Stimulated activated CD8-positive, alpha-beta memory T cell treated with anti-CD3 and anti-CD28 coated beads, Interleukin-4, amount 100 ng/mL, for 1 hour (primary cell): ENCODE measurements around the gene EDIL3.

Experiments used
- DNase-seq, 2 donors: peaks; one replicate each; pipeline ENCODE4 v3.0.0-alpha.2; 2020; ENCODE audit warnings: low read depth in 2 of 2, low spot score in 1 of 2

Gene EDIL3

GRCh38 chr5:84265130-84265529 is 119.5 kb downstream of the EDIL3 start:
- no peak for DNase-seq

GRCh38 chr5:84260939-84261338 is 123.7 kb downstream of the EDIL3 start:
- no peak for DNase-seq

- DNase-seq, result no peak
These were observed 124.5 kb downstream of the EDIL3 start for GRCh38 chr5:84260140-84260539.

GRCh38 chr5:84259283-84260045 is 125.2 kb downstream of the EDIL3 start:
- DNase-seq, result no peak

DNA sequence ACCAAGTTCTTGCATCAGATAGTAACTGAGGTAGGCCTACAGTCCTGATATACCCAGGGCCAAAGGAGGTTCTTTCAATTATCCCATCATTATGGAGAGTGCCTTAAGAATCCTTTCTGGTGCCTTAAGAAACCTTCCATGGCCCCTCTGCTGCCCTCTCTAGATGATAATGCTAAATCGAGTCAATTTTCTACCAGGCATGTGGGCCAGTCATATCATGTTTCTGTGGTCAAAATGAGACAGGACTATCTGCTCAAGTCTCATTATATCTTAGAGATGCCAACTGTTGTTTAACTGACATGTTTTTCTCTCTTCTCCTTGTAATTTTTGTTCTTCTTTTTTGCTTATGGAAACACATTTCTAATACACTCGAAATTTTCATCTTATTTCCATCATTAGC is 127.6 kb downstream of the EDIL3 start:
- DNase-seq, result no peak

GRCh38 chr5:84255315-84255714 is 129.4 kb downstream of the EDIL3 start:
- no peak for DNase-seq

DNA sequence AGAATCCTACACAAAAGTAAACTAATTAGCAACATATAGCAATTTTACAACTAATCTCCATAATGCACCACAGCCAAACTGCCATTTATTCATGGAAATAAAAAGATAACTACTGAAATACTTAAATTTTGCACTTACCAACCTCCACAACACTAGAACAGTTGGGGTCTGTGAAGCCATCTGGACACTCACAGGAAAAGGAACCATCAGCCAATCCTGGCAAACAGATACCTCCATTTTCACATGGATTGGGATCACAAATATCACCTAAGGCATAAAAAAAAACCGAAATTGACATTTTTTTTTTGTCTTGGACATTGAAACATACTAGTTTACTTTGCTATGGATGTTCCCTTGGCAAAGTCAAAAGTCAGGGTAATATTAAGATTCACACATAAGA is 130.7 kb downstream of the EDIL3 start:
- DNase-seq, result no peak

GRCh38 chr5:84251503-84251902 is 133.2 kb downstream of the EDIL3 start:
- no peak for DNase-seq

DNA sequence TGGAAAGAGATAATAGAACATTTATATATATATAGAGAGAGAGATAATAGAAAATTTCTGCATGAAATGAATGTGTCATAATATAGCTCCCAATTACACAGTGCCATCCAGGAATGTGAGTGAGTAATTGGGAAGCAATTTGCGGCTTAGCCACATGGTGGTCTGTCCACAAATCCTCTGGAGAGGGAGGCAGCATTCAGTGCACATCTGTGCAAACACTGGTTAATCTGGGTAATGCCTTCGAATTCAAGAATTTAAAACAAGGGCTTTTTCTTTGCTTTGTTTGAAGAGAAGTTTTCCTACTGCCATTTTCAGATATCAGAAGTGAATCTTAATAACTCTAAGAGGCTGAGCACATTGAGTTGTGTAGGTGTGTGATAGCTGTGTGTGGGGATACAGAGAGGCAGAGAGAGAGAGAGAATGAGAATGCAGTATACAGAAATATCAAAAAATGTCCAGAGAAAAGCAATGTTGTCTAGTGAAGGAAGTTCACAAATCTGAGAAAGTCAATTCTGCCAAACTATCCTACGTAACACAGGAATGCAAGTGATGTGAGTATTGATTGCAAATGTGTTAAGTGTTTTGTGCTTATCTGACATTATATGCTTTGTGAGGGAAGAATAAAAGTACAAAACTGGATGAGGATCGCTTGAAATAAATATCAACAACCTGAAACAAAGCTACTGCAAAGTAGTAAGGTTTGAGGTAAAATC is 134.6 kb downstream of the EDIL3 start:
- no peak for DNase-seq

GRCh38 chr5:84248013-84248412 is 136.7 kb downstream of the EDIL3 start:
- DNase-seq, result no peak

- DNase-seq, result no peak
These were observed 142.4 kb downstream of the EDIL3 start for GRCh38 chr5:84242286-84242685.

- no peak for DNase-seq
These were observed 145.2 kb downstream of the EDIL3 start for GRCh38 chr5:84239494-84239893.

- DNase-seq, result no peak
These were observed 147.6 kb downstream of the EDIL3 start for GRCh38 chr5:84237126-84237525.

- no peak for DNase-seq
These were observed 153.2 kb downstream of the EDIL3 start for GRCh38 chr5:84231433-84231832.

DNA sequence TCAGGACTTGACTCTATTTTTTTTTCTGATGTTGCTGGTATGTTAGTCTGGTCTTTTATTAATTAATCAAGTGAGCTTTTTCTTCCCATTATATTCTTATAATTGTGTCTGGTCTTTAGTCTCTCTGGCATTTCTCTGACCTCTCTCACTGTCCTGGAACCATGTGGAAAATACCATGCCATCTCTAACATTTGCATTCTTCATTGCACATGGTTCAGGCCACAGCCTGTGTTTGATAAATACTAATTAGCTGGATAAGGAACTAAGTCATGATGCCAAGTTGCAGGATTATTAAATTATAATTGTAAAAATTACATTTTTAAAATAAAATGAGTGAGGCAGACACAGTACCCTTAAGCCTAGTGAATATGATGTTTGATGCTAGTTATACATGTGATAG is 155.6 kb downstream of the EDIL3 start:
- no peak for DNase-seq

DNA sequence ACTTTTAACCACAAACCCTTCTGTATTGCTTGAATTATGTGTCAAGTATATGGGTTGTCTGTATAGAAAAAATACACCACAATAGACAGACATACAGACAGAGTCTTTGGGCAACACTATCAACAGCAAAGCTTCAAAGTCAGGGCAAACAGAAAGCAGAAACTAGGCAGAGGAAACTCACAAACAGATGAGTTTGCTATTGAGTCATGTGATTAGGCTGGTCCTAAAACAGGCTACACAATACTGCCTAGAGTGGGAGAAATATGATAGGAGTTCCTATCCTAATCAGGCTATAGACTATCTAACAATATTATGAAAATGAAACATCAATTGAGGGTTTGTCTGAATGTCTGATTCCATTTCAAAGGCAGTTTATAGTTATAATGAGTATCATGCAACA is 156.4 kb downstream of the EDIL3 start:
- no peak for DNase-seq

DNA sequence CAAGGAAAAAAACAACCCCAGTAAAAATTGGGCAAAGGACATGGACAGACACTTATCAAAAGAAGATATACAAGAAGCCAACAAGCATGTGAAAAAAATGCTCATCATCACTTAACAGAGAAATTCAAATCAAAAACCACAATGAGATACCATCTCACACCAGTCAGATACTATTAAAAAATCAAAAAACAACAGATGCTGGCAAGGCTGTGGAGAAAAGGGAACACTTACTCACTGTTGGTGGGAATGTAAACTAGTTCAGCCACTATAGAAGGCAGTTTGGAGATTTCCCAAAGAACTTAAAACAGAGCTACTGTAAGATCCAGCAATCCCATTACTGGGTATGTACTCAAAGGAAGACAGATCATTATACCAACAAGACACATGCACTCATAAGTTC is 157.4 kb downstream of the EDIL3 start:
- no peak for DNase-seq

DNA sequence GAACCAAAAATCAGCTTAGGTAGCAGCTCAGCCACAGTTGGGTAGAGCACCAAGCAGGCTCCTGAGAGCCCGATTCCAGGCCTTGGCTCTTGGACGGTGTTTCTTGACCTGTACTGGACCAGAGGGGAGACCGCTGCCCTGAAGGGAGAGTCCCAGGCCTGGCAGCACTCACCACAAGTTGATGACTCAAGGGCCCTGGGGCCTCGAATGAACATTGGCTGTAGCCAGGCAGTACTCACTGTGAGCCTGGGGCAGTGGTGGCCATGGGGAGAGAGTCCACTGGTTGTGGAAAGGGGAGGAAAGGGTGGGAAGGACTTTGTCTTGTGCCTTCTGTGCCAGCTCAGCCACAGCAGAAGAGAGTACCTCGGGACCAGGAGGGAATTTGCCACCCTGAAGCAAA is 166.1 kb downstream of the EDIL3 start:
- no peak for DNase-seq

DNA sequence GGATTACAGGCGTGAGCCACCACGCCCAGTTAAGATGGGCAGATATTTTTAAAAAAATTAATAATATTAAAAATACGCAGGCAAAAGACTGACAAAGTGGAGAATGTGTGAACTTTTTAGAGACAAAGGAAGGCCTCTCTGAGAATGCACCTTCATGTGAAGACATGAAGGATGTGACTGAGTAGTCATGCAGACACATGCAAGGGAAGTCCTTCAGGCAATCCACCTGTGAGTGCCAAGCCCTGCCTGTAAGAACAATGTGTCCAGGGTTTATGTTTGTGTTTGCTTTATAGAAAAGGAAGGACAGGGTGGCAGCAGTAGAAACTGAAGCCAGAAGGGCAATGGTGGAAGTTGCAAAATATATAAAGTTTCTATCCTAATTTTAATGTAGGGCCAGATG is 169.2 kb downstream of the EDIL3 start:
- DNase-seq, result no peak

GRCh38 chr5:84213861-84214260 is 170.8 kb downstream of the EDIL3 start:
- DNase-seq, result no peak

DNA sequence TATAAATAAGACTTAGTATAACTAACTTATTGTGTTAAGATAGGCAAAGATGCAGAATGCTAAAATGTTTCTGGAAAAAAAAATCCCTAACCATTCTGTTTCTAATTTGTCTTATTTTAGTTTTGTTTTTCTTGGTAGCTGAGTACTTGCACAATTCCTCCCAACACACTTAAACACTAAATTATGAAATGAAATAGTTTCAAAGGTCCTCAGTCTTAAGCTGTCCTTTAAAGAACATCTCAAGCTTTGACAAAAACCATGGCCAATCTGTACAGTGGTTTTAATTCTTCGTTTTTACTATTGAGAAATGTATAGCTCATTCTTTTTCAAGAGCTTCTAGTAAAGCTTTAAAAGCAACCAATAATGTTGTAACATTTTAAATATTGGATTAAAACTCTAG is 171.5 kb downstream of the EDIL3 start:
- no peak for DNase-seq

DNA sequence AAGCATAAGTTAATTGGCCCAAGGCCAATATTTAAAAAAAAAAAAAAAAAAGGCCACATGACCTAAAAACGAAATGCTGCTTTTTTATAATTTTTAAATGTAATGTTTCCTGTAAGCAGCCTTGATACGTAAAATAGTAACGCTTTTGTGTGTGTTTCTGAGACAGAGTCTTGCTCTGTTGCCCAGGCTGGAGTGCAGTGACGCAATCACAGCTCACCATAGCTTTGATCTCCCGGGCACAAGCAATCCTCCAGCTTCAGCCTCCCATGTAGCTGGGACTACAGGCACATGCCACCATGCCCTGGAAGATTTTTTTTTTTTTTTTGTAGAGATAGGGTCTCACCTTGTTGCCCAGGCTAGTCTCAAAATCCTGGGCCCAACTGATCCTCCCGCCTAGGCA is 179.9 kb downstream of the EDIL3 start:
- DNase-seq, result no peak

GRCh38 chr5:84202136-84202535 is 182.5 kb downstream of the EDIL3 start:
- DNase-seq, result no peak
